Measurements from ENCODE around the gene HCFC1R1. TPM values are rescaled to one million over a fixed set of nuclear protein-coding genes. Genes with fewer than 3 reads are reported as not detected.
"Not testable (repeated sequence)": the region's sequence is repeated elsewhere in the genome, so short reads cannot be mapped to it uniquely, and the experiment has no call there.

The HCFC1R1 gene
- 113 TPM for polyA plus RNA-seq (2013, experiment 1 of 2)
- polyA plus RNA-seq (2013, experiment 2 of 2), result 117 TPM

DNA sequence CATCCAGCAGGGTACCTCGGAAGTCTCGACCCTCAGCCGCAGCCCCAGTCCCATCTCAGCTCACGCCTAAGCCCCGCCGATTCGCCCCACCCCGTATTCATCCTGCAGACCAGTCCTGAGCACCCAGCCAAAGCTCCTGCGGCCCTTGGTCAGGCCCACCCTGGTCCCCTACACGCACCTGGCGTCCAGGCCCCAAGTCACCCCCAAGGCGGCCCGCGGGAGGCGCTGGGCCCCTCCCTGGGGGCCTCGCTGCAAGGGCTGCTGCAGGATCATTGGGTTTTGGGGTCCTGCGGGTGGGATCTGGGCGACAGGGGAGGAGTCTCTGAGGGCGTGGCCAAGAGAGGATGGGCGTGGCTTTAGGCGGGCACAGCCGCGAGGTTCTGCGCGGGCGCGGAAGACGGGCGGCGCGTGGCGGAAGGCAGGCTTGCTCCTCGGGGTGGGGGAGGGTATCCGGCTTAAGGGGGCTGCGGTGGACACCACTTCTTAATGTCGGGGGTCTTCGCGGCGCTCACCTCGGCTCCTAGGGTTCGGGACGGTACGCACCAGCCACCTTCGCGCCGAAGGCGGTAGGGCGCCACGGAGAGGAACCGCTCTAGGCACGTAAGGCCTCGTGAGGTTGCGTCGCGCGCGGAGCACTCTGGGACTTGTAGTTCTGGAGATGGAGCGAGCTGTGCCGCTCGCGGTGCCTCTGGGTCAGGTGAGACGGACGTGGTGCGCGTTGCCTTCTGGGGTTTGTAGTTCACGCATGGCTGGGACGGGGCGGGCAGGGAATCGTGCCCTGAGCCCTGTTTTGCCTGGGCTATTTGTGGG, at the start of gene HCFC1R1, which contains the start of gene THOC6:
Gene HCFC1R1 (minus strand): TSS at position 274 of the 810 bp plus-strand sequence. CDS start 1 bp downstream, at position 273.
Gene THOC6 (plus strand): TSS at position 367 of the 810 bp plus-strand sequence. CDS start 292 bp downstream, at position 659.
- H2BK15ac ChIP-seq (ENCODE audit: low read length), result peak within 1 kb of the TSS; percentile 97
- no peak within 1 kb of the TSS for H4K8ac ChIP-seq (ENCODE audit: low read depth, low read length)
- no peak within 1 kb of the TSS for H4K91ac ChIP-seq (ENCODE audit: low read depth, low read length, poor library complexity)
- peak within 1 kb of the TSS; percentile 64 for H2BK120ac ChIP-seq (ENCODE audit: low read depth, low read length)
- H3K4ac ChIP-seq (ENCODE audit: low read length), result no peak within 1 kb of the TSS
- H3K36me3 ChIP-seq (replicated peaks in 1 of 2; ENCODE audit: control insufficient read depth in 2 of 2, insufficient read depth in 2 of 2, low read length in 2 of 2), result peaks cover 9 to 26% of the 10 kb centered on the region in 2 donors
- H2BK5ac ChIP-seq (ENCODE audit: low read length), result peak within 1 kb of the TSS; percentile 71
- H3K4me3 ChIP-seq (ENCODE audit: low read length in 2 of 2), result peak within 1 kb of the TSS; percentile 66 to 82
- peak within 1 kb of the TSS; percentile 81 for H2BK12ac ChIP-seq (ENCODE audit: low read length)
- H3K9me3 ChIP-seq (replicated peaks in 1 of 2; ENCODE audit: control insufficient read depth in 2 of 2, insufficient read depth in 1 of 2, low read depth in 1 of 2, low read length in 2 of 2), result no peaks in the 10 kb centered on the region
- H3K27me3 ChIP-seq (ENCODE audit: control insufficient read depth in 3 of 3, insufficient read depth in 3 of 3, low read depth in 1 of 3, low read length in 3 of 3), result no peaks in the 10 kb centered on the region
- H3K14ac ChIP-seq (ENCODE audit: low read length), result no peak within 1 kb of the TSS
- peak; percentile 97 for DNase-seq (ENCODE audit: low spot score)
- peak within 1 kb of the TSS; percentile 99 for H3K18ac ChIP-seq (ENCODE audit: low read length)
- peak within 1 kb of the TSS; percentile 87 for H3K9ac ChIP-seq (ENCODE audit: low read depth, low read length, poor library complexity)
- H3K4me1 ChIP-seq (ENCODE audit: control insufficient read depth in 2 of 2, insufficient read depth in 1 of 2, low read depth in 1 of 2, low read length in 2 of 2), result peaks cover 23 to 26% of the 10 kb centered on the region in 2 donors
- peaks cover 5% of the 10 kb centered on the region for H3K79me1 ChIP-seq (ENCODE audit: low read depth, low read length)
- H2AFZ ChIP-seq (ENCODE audit: low read length), result peak within 1 kb of the TSS; percentile 95
- peak within 1 kb of the TSS; percentile 100 for H3K4me2 ChIP-seq (ENCODE audit: insufficient read depth, low read length, poor library complexity, severe bottlenecking)
- peak within 1 kb of the TSS; percentile 89 for H3K27ac ChIP-seq (replicated peaks; ENCODE audit: low read length)
- H2AK5ac ChIP-seq (ENCODE audit: low read depth, low read length), result peak within 1 kb of the TSS; percentile 98
- H3K23ac ChIP-seq (ENCODE audit: low read depth, low read length, poor library complexity), result peak within 1 kb of the TSS; percentile 96
- WGBS, 2 donors (ENCODE audit: extremely low coverage in 2 of 2, insufficient read length in 2 of 2, insufficient replicate concordance in 1 of 2), result no CpG with 5 or more reads among the region's 69 CpGs

- no peak overlapping the region for H2BK15ac ChIP-seq (ENCODE audit: low read length)
- no peak overlapping the region for H3K4me2 ChIP-seq (ENCODE audit: insufficient read depth, low read length, poor library complexity, severe bottlenecking)
- H3K9me3 ChIP-seq (replicated peaks in 1 of 2; ENCODE audit: control insufficient read depth in 2 of 2, insufficient read depth in 1 of 2, low read depth in 1 of 2, low read length in 2 of 2), result no peaks in the 10 kb centered on the region
These were observed 49.7 kb upstream of the HCFC1R1 start for GRCh38 chr16:3073448-3073847.

GRCh38 chr16:3072576-3073263, 49.0 kb upstream of the HCFC1R1 start:
- not testable (repeated sequence) for H3K4me2 ChIP-seq (ENCODE audit: insufficient read depth, low read length, poor library complexity, severe bottlenecking); H2BK15ac ChIP-seq (ENCODE audit: low read length); DNase-seq (ENCODE audit: low spot score); H3K18ac ChIP-seq (ENCODE audit: low read length); H2BK5ac ChIP-seq (ENCODE audit: low read length); H2AK5ac ChIP-seq (ENCODE audit: low read depth, low read length); H3K14ac ChIP-seq (ENCODE audit: low read length); H3K4ac ChIP-seq (ENCODE audit: low read length); H4K91ac ChIP-seq (ENCODE audit: low read depth, low read length, poor library complexity); H2BK12ac ChIP-seq (ENCODE audit: low read length); H3K79me1 ChIP-seq (ENCODE audit: low read depth, low read length); H3K4me3 ChIP-seq (ENCODE audit: low read length in 2 of 2); H3K4me1 ChIP-seq (ENCODE audit: control insufficient read depth in 2 of 2, insufficient read depth in 1 of 2, low read depth in 1 of 2, low read length in 2 of 2); H2AFZ ChIP-seq (ENCODE audit: low read length); H4K8ac ChIP-seq (ENCODE audit: low read depth, low read length); H2BK120ac ChIP-seq (ENCODE audit: low read depth, low read length); H3K27ac ChIP-seq (replicated peaks; ENCODE audit: low read length); H3K9ac ChIP-seq (ENCODE audit: low read depth, low read length, poor library complexity); H3K36me3 ChIP-seq (replicated peaks in 1 of 2; ENCODE audit: control insufficient read depth in 2 of 2, insufficient read depth in 2 of 2, low read length in 2 of 2); H3K9me3 ChIP-seq (replicated peaks in 1 of 2; ENCODE audit: control insufficient read depth in 2 of 2, insufficient read depth in 1 of 2, low read depth in 1 of 2, low read length in 2 of 2); H3K23ac ChIP-seq (ENCODE audit: low read depth, low read length, poor library complexity)
- H3K27me3 ChIP-seq (ENCODE audit: control insufficient read depth in 3 of 3, insufficient read depth in 3 of 3, low read depth in 1 of 3, low read length in 3 of 3), result peaks cover 0 to 42% (median 0%) of the 10 kb centered on the region in 3 experiments
- no CpG with 5 or more reads among the region's 18 CpGs for WGBS, 2 donors (ENCODE audit: extremely low coverage in 2 of 2, insufficient read length in 2 of 2, insufficient replicate concordance in 1 of 2)

More at GRCh38 chr16:3073448-3073847, 49.7 kb upstream of the HCFC1R1 start:
- H3K14ac ChIP-seq (ENCODE audit: low read length), result no peak overlapping the region
- H4K91ac ChIP-seq (ENCODE audit: low read depth, low read length, poor library complexity), result no peak overlapping the region
- no peak overlapping the region for H2BK12ac ChIP-seq (ENCODE audit: low read length)
- no peak overlapping the region for H4K8ac ChIP-seq (ENCODE audit: low read depth, low read length)
- no peak overlapping the region for H3K4ac ChIP-seq (ENCODE audit: low read length)
- no peak for DNase-seq (ENCODE audit: low spot score)
- H2BK120ac ChIP-seq (ENCODE audit: low read depth, low read length), result no peak overlapping the region
- no peaks in the 10 kb centered on the region for H3K36me3 ChIP-seq (replicated peaks in 1 of 2; ENCODE audit: control insufficient read depth in 2 of 2, insufficient read depth in 2 of 2, low read length in 2 of 2)
- H2AFZ ChIP-seq (ENCODE audit: low read length), result no peak overlapping the region
- no peak overlapping the region for H2BK5ac ChIP-seq (ENCODE audit: low read length)
- peaks cover 0 to 41% (median 0%) of the 10 kb centered on the region in 3 experiments for H3K27me3 ChIP-seq (ENCODE audit: control insufficient read depth in 3 of 3, insufficient read depth in 3 of 3, low read depth in 1 of 3, low read length in 3 of 3)
- H3K9ac ChIP-seq (ENCODE audit: low read depth, low read length, poor library complexity), result no peak overlapping the region
- no CpG with 5 or more reads among the region's 7 CpGs for WGBS, 2 donors (ENCODE audit: extremely low coverage in 2 of 2, insufficient read length in 2 of 2, insufficient replicate concordance in 1 of 2)
- peak overlapping the region; percentile 5 for H2AK5ac ChIP-seq (ENCODE audit: low read depth, low read length)
- H3K23ac ChIP-seq (ENCODE audit: low read depth, low read length, poor library complexity), result peak overlapping the region; percentile 9
- H3K79me1 ChIP-seq (ENCODE audit: low read depth, low read length), result no peaks in the 10 kb centered on the region
- peaks cover 0 to 2% of the 10 kb centered on the region in 2 donors for H3K4me1 ChIP-seq (ENCODE audit: control insufficient read depth in 2 of 2, insufficient read depth in 1 of 2, low read depth in 1 of 2, low read length in 2 of 2)
- H3K4me3 ChIP-seq (ENCODE audit: low read length in 2 of 2), result no peak overlapping the region
- H3K27ac ChIP-seq (replicated peaks; ENCODE audit: low read length), result no peak overlapping the region
- no peak overlapping the region for H3K18ac ChIP-seq (ENCODE audit: low read length)

GRCh38 chr16:3072148-3072547, 48.4 kb upstream of the HCFC1R1 start:
- not testable (repeated sequence) for H4K8ac ChIP-seq (ENCODE audit: low read depth, low read length); H3K4me2 ChIP-seq (ENCODE audit: insufficient read depth, low read length, poor library complexity, severe bottlenecking); H3K14ac ChIP-seq (ENCODE audit: low read length); H3K23ac ChIP-seq (ENCODE audit: low read depth, low read length, poor library complexity); H3K18ac ChIP-seq (ENCODE audit: low read length); H3K9me3 ChIP-seq (replicated peaks in 1 of 2; ENCODE audit: control insufficient read depth in 2 of 2, insufficient read depth in 1 of 2, low read depth in 1 of 2, low read length in 2 of 2); H3K79me1 ChIP-seq (ENCODE audit: low read depth, low read length); H3K4ac ChIP-seq (ENCODE audit: low read length); H4K91ac ChIP-seq (ENCODE audit: low read depth, low read length, poor library complexity); H3K4me1 ChIP-seq (ENCODE audit: control insufficient read depth in 2 of 2, insufficient read depth in 1 of 2, low read depth in 1 of 2, low read length in 2 of 2); H2BK12ac ChIP-seq (ENCODE audit: low read length); H2BK5ac ChIP-seq (ENCODE audit: low read length); H3K4me3 ChIP-seq (ENCODE audit: low read length in 2 of 2); DNase-seq (ENCODE audit: low spot score); H3K36me3 ChIP-seq (replicated peaks in 1 of 2; ENCODE audit: control insufficient read depth in 2 of 2, insufficient read depth in 2 of 2, low read length in 2 of 2); H2BK15ac ChIP-seq (ENCODE audit: low read length); H3K27ac ChIP-seq (replicated peaks; ENCODE audit: low read length); H3K9ac ChIP-seq (ENCODE audit: low read depth, low read length, poor library complexity); H2AFZ ChIP-seq (ENCODE audit: low read length); H2BK120ac ChIP-seq (ENCODE audit: low read depth, low read length); H2AK5ac ChIP-seq (ENCODE audit: low read depth, low read length)
- WGBS, 2 donors (ENCODE audit: extremely low coverage in 2 of 2, insufficient read length in 2 of 2, insufficient replicate concordance in 1 of 2), result no CpG with 5 or more reads among the region's 4 CpGs
- H3K27me3 ChIP-seq (ENCODE audit: control insufficient read depth in 3 of 3, insufficient read depth in 3 of 3, low read depth in 1 of 3, low read length in 3 of 3), result peaks cover 0 to 41% (median 0%) of the 10 kb centered on the region in 3 experiments

Data from neuronal stem cell (in vitro differentiated cells).